HUES64 (cell line): ENCODE results near the gene SALL1.

ENCODE experiments used
- H3K27ac ChIP-seq: 2 replicates; pipeline ENCODE4 v1.7.0; 2013; ENCODE audit warnings: low read depth, low read length, inconsistent platforms
- H3K27me3 ChIP-seq: 2 replicates; pipeline ENCODE4 v1.6.1; 2013; ENCODE audit warnings: mild to moderate bottlenecking, low read length; ENCODE audit not compliant: insufficient read depth
- H3K36me3 ChIP-seq: 2 replicates; pipeline ENCODE4 v1.6.1; 2013; ENCODE audit warnings: mild to moderate bottlenecking, low read length; ENCODE audit not compliant: insufficient read depth
- H3K4me1 ChIP-seq: 2 replicates; pipeline ENCODE4 v1.6.1; 2013; ENCODE audit warnings: mild to moderate bottlenecking, low read length, moderate library complexity; ENCODE audit not compliant: insufficient read depth
- H3K4me3 ChIP-seq: 2 replicates; pipeline ENCODE4 v1.5.1; 2013; ENCODE audit warnings: mild to moderate bottlenecking, low read length, moderate library complexity
- H3K9ac ChIP-seq: 2 replicates; pipeline ENCODE4 v1.6.1; 2013; ENCODE audit warnings: mild to moderate bottlenecking, low read depth, low read length
- H3K9me3 ChIP-seq: 2 replicates; pipeline ENCODE4 v1.6.1; 2013; ENCODE audit warnings: low read depth, low read length; ENCODE audit not compliant: insufficient read depth
- WGBS: fragments of 150-250, 120-280 bp; methylation state at CpG from one replicate; pipeline ENCODE4 v1.1.7; 2013; ENCODE audit warnings: missing lambda C conversion rate; 5-methylcytosine and 5-hydroxymethylcytosine counted together

SALL1 gene

DNA sequence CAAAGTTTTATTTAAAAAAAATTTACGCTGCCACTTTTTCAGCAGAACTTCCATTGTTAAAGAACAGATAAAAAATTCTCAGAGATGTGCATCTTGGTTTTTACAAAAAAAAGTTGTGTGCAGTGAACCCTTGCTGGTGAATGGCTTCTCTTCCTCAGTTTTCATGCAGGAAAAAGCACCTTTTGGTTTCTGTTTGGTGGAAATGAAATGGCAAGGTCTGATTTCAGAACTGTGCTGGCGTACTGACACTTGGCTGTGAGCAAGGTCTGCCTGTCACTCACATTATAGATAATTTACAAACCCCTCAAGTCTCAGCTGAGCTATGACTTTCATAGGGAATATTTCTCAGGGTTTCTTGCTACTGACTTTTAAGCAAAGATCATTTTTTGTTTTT lies 5.7 kb upstream of the SALL1 start:
- Histone ChIP-seq H3K27ac (no peak overlapping the region), H3K9ac (no peak overlapping the region), H3K27me3 (peaks cover 39% of the 10 kb centered on the region), H3K4me1 (peaks cover 20% of the 10 kb centered on the region), H3K9me3 (no peaks in the 10 kb centered on the region), H3K4me3 (peak overlapping the region; percentile 95; the same call in 1 of the 2 replicates), H3K36me3 (no peaks in the 10 kb centered on the region)
- WGBS = 76% methylated on average over 2 of the region's 2 CpGs

GRCh38 chr16:51155820-51156806 lies 5.0 kb upstream of the SALL1 start:
- Histone ChIP-seq H3K4me1 (peaks cover 20% of the 10 kb centered on the region), H3K9ac (peak overlapping the region; percentile 59), H3K27me3 (peaks cover 39% of the 10 kb centered on the region), H3K9me3 (no peaks in the 10 kb centered on the region), H3K4me3 (peak overlapping the region; percentile 95), H3K36me3 (no peaks in the 10 kb centered on the region), H3K27ac (peak overlapping the region; percentile 87; the same call in 1 of the 2 replicates)
- 3% methylated on average over 54 of the region's 59 CpGs for whole genome bisulfite sequencing

GRCh38 chr16:51155199-51155607 lies 4.1 kb upstream of the SALL1 start:
- no peaks in the 10 kb centered on the region for H3K36me3 ChIP-seq
- peak overlapping the region; percentile 95 for H3K4me3 ChIP-seq
- H3K9me3 ChIP-seq = no peaks in the 10 kb centered on the region
- WGBS = 1% methylated on average over 20 of the region's 20 CpGs
- H3K27me3 ChIP-seq = peaks cover 39% of the 10 kb centered on the region
- H3K4me1 ChIP-seq = peaks cover 20% of the 10 kb centered on the region
- peak overlapping the region; percentile 87 for H3K27ac ChIP-seq
- peak overlapping the region; percentile 82 for H3K9ac ChIP-seq

DNA sequence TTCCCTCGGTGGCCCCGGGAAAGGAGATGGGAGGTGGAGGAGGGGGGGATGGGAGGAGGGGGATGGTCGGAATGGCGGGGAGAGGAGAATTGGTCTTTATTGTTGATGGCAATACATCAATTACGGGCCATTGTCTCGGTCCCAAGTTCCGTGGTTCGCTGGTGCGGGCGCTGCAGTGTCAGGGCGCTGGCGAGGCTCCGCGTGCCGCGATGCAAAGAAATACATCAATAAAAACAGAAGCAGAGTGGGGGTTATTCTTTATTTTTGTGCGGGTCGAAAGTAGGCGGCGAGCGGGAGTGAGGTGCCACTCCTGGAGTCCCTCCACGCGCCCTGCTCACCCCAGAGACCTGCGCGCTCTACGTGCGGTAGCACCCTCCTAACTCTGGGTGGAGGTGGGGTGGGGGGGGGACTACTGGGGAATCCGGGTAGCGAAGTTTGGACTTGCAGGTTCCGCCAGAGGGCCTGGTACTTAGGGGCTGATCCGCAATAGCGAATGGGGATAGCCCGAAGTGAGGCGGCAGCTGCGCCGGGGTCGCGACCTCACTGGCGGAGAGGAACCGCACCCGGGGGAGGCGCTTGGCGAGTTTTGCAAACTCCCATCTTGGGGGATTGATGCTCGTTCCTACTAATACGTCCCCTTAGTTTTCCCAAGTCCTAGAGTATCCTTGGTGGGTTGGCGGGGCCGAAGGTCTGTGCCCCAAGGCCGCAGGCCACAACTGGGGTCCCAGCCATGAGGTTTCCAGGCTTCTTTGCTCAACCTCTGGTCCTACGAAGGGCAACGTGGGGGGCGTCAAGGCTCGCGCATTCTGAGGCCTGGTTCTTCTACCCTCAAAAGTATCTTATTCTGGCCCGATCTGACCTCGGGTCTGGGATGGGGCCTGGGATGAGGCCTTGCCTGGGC lies 3.5 kb upstream of the SALL1 start:
- H3K9ac ChIP-seq = peak overlapping the region; percentile 94

GRCh38 chr16:51153577-51154031 lies 2.5 kb upstream of the SALL1 start:
- peaks cover 17% of the 10 kb centered on the region for H3K4me1 ChIP-seq
- H3K27ac ChIP-seq = peak overlapping the region; percentile 100
- peak overlapping the region; percentile 94 for H3K9ac ChIP-seq
- H3K4me3 ChIP-seq = peak overlapping the region; percentile 95
- under 1% methylated on average over 30 of the region's 32 CpGs for WGBS
- no peaks in the 10 kb centered on the region for H3K9me3 ChIP-seq
- H3K36me3 ChIP-seq = no peaks in the 10 kb centered on the region; the same call in 1 of the 2 replicates
- peaks cover 39% of the 10 kb centered on the region for H3K27me3 ChIP-seq

More for the DNA sequence above, 3.5 kb upstream of the SALL1 start:
- WGBS = 3% methylated on average over 55 of the region's 55 CpGs
- Histone ChIP-seq H3K36me3 (no peaks in the 10 kb centered on the region), H3K4me3 (peak overlapping the region; percentile 95), H3K9me3 (no peaks in the 10 kb centered on the region), H3K4me1 (peaks cover 16% of the 10 kb centered on the region), H3K27ac (peak overlapping the region; percentile 100), H3K27me3 (peaks cover 39% of the 10 kb centered on the region)

- H3K4me1 ChIP-seq = peaks cover 23% of the 10 kb centered on the region
- peaks cover 36% of the 10 kb centered on the region for H3K27me3 ChIP-seq
- no peaks in the 10 kb centered on the region; the same call in 1 of the 2 replicates for H3K36me3 ChIP-seq
- peak overlapping the region; percentile 100 for H3K27ac ChIP-seq
- peak overlapping the region; percentile 94 for H3K9ac ChIP-seq
- no peaks in the 10 kb centered on the region for H3K9me3 ChIP-seq
- under 1% methylated on average over 56 of the region's 60 CpGs for WGBS
- peak overlapping the region; percentile 95 for H3K4me3 ChIP-seq
These were observed 1.9 kb upstream of the SALL1 start for GRCh38 chr16:51152691-51153576.

- Histone ChIP-seq H3K27ac (peak overlapping the region; percentile 100), H3K27me3 (peaks cover 28% of the 10 kb centered on the region), H3K9ac (peak overlapping the region; percentile 94), H3K9me3 (no peaks in the 10 kb centered on the region), H3K4me1 (peaks cover 23% of the 10 kb centered on the region), H3K36me3 (no peaks in the 10 kb centered on the region; the same call in 1 of the 2 replicates), H3K4me3 (peak overlapping the region; percentile 95)
- under 1% methylated on average over 50 of the region's 56 CpGs for WGBS
These were observed 1.0 kb upstream of the SALL1 start for GRCh38 chr16:51151961-51152663.

GRCh38 chr16:51151435-51151960 lies 428 bp upstream of the SALL1 start:
- peak overlapping the region; percentile 100 for H3K27ac ChIP-seq
- H3K9ac ChIP-seq = peak overlapping the region; percentile 94
- H3K4me3 ChIP-seq = peak overlapping the region; percentile 95
- H3K36me3 ChIP-seq = no peaks in the 10 kb centered on the region; the same call in 1 of the 2 replicates
- peaks cover 23% of the 10 kb centered on the region for H3K4me1 ChIP-seq
- H3K27me3 ChIP-seq = peaks cover 22% of the 10 kb centered on the region
- under 1% methylated on average over 56 of the region's 61 CpGs for WGBS
- H3K9me3 ChIP-seq = no peaks in the 10 kb centered on the region

- Histone ChIP-seq H3K27ac (peak overlapping the region; percentile 100), H3K4me3 (peak overlapping the region; percentile 95)
These were observed 744 bp downstream of the SALL1 start for GRCh38 chr16:51150165-51150887.

More at GRCh38 chr16:51150165-51150887, 744 bp downstream of the SALL1 start:
- Histone ChIP-seq H3K36me3 (no peaks in the 10 kb centered on the region; the same call in 1 of the 2 replicates), H3K4me1 (peaks cover 34% of the 10 kb centered on the region), H3K9me3 (no peaks in the 10 kb centered on the region), H3K27me3 (peaks cover 13% of the 10 kb centered on the region), H3K9ac (peak overlapping the region; percentile 93)
- under 1% methylated on average over 53 of the region's 53 CpGs for WGBS
